CD4-positive, alpha-beta T cell (primary cell): ENCODE data around the gene RIC3. TPM values are rescaled to one million over a fixed set of nuclear protein-coding genes. Genes with fewer than 3 reads are reported as not detected.

Experiments
- ATAC-seq: fragments of 200-7000 bp; cut with Tn5 transposase; one replicate; pipeline ENCODE4 v1.10.0; 2022; ENCODE audit warnings: mild to moderate bottlenecking; ENCODE audit not compliant: poor library complexity
- CTCF ChIA-PET: fragments of 350-600 bp; sonication (Branson Sonifier 250); formaldehyde crosslinking; loops from one replicate; lab custom pipeline; 2021; ENCODE audit warnings: antibody characterized with exemption, inconsistent platforms; lab: Charles Lee
- POLR2A ChIA-PET: fragments of 350-600 bp; sonication (Branson Sonifier 250); formaldehyde crosslinking; loops from one replicate; lab custom pipeline; 2021; ENCODE audit warnings: antibody characterized with exemption, inconsistent platforms; lab: Charles Lee
- DNase-seq, 14 experiments: peaks; one replicate each; pipeline ENCODE4 v3.0.0-alpha.2; 2013 to 2020; ENCODE audit warnings: mixed read lengths in 2 of 14
- H3K27ac ChIP-seq, 2 donors: one replicate each; pipeline versions ENCODE4 v1.5.1 to v1.7.0; 2013; ENCODE audit warnings: low read length in 2 of 2, low read depth in 1 of 2, mild to moderate bottlenecking in 1 of 2
- H3K27me3 ChIP-seq, 2 experiments: 1 replicate in 1 of 2; 2 replicates in 1 of 2; pipeline versions ENCODE4 v1.6.1 to v1.7.0; 2013; ENCODE audit warnings: low read length in 2 of 2, control low read depth in 1 of 2, mild to moderate bottlenecking in 1 of 2, moderate library complexity in 1 of 2; ENCODE audit not compliant: insufficient read depth in 2 of 2, control insufficient read depth in 1 of 2
- H3K36me3 ChIP-seq: one replicate; pipeline ENCODE4 v1.6.1; 2013; ENCODE audit warnings: low read length, control low read depth; ENCODE audit not compliant: insufficient read depth
- H3K4me1 ChIP-seq: one replicate; pipeline ENCODE4 v1.6.1; 2013; ENCODE audit warnings: low read length, control low read depth; ENCODE audit not compliant: insufficient read depth
- H3K4me3 ChIP-seq: one replicate; pipeline ENCODE4 v1.5.1; 2013; ENCODE audit warnings: mild to moderate bottlenecking, low read length, moderate library complexity
- H3K9me3 ChIP-seq, 2 experiments: 1 replicate in 1 of 2; 2 replicates in 1 of 2; pipeline versions ENCODE4 v1.6.1 to v1.7.0; 2013; ENCODE audit warnings: low read length in 2 of 2, mild to moderate bottlenecking in 2 of 2, control low read depth in 1 of 2, moderate library complexity in 1 of 2; ENCODE audit not compliant: control insufficient read depth in 1 of 2, insufficient read depth in 1 of 2
- H3K27ac Mint-ChIP-seq: one replicate; pipeline ENCODE4 v1.8.0; 2020; ENCODE audit warnings: mixed read lengths
- H3K27me3 Mint-ChIP-seq: one replicate; pipeline ENCODE4 v1.8.0; 2021; ENCODE audit warnings: mixed read lengths
- H3K36me3 Mint-ChIP-seq: one replicate; pipeline ENCODE4 v1.8.0; 2021; ENCODE audit warnings: low read depth, mixed read lengths
- H3K4me1 Mint-ChIP-seq: one replicate; pipeline ENCODE4 v1.8.0; 2021; ENCODE audit warnings: low read depth, mixed read lengths
- H3K4me3 Mint-ChIP-seq: one replicate; pipeline ENCODE4 v1.8.0; 2020; ENCODE audit warnings: mild to moderate bottlenecking, mixed read lengths
- H3K9me3 Mint-ChIP-seq: one replicate; pipeline ENCODE4 v1.8.0; 2020; ENCODE audit warnings: mixed read lengths
- intact Hi-C, 2 experiments: fragments of 100-400 bp; cut with DNase I in 1 of 2; cut with micrococcal nuclease in 1 of 2; formaldehyde crosslinking; loops; one replicate each; pipeline versions ENCODE4 v1.15.1 to v1.9.0; 2023 to 2025; cut with DNase I, micrococcal nuclease
- total RNA-seq, 174 experiments: library from RNA in 2 of 174; stranded (reverse) in 2 of 174; gene quantifications; one replicate each; pipeline ENCODE4 v1.2.3 and lab custom pipeline; 2021 to 2026
- TF ChIP-seq, protein P1 (sequence below): fragments of 200-600 bp; IDR thresholded peaks from one replicate; pipeline ENCODE4 v1.8.0; 2022; ENCODE audit warnings: antibody characterized with exemption, mild to moderate bottlenecking

Gene RIC3
- total RNA-seq, 2 experiments from 2014 or later: 55.3 to 57.6 TPM

GRCh38 chr11:8183111-8183510 is 14.3 kb upstream of the RIC3 start:
- intact Hi-C loops: no loop called here
- DNase-seq (no peak), ATAC-seq (no peak)
- no peak overlapping the region for H3K4me3 ChIP-seq
- no peaks in the 10 kb centered on the region for H3K36me3 ChIP-seq
- Mint-ChIP-seq H3K36me3 (no peaks in the 10 kb centered on the region), H3K27me3 (peaks cover 22% of the 10 kb centered on the region), H3K9me3 (no peaks in the 10 kb centered on the region), H3K4me3 (no peak overlapping the region), H3K4me1 (no peaks in the 10 kb centered on the region), H3K27ac (no peak overlapping the region)
- H3K27me3 ChIP-seq: peaks cover 0 to 8% of the 10 kb centered on the region in 2 experiments
- peaks cover 0 to 4% of the 10 kb centered on the region in 2 experiments for H3K9me3 ChIP-seq
- H3K27ac ChIP-seq: no peak overlapping the region
- POLR2A ChIA-PET: no interaction called here
- TF ChIP-seq, protein P1, sequence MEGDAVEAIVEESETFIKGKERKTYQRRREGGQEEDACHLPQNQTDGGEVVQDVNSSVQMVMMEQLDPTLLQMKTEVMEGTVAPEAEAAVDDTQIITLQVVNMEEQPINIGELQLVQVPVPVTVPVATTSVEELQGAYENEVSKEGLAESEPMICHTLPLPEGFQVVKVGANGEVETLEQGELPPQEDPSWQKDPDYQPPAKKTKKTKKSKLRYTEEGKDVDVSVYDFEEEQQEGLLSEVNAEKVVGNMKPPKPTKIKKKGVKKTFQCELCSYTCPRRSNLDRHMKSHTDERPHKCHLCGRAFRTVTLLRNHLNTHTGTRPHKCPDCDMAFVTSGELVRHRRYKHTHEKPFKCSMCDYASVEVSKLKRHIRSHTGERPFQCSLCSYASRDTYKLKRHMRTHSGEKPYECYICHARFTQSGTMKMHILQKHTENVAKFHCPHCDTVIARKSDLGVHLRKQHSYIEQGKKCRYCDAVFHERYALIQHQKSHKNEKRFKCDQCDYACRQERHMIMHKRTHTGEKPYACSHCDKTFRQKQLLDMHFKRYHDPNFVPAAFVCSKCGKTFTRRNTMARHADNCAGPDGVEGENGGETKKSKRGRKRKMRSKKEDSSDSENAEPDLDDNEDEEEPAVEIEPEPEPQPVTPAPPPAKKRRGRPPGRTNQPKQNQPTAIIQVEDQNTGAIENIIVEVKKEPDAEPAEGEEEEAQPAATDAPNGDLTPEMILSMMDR: no peak
- H3K4me1 ChIP-seq: no peaks in the 10 kb centered on the region
- CTCF ChIA-PET: no interaction called here

DNA sequence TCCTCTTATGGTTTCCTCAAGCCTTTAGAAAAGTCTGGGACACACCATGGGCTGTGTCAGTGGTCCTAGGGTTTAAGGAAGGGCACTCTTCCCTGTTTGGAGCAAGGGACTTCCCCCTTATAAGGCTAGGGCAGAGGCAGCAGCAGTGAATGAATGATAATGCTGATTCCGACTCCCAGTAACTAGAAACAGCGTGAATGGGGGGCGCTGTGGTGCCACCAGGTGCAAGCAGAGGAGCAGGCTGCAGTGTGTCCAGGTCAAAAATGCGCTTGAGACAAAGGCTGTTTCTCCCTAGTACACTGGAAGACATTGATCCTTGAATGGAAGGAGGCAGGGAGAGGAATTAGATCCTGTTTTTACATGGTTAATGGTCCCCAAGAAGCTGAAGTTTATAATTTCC is 11.6 kb upstream of the RIC3 start:
- Mint-ChIP-seq H3K4me1 (no peaks in the 10 kb centered on the region), H3K4me3 (no peak overlapping the region), H3K9me3 (no peaks in the 10 kb centered on the region), H3K27ac (no peak overlapping the region), H3K27me3 (peaks cover 25% of the 10 kb centered on the region), H3K36me3 (no peaks in the 10 kb centered on the region)
- CTCF ChIA-PET: no interaction called here
- Histone ChIP-seq H3K36me3 (no peaks in the 10 kb centered on the region), H3K9me3 (peaks cover 0 to 4% of the 10 kb centered on the region in 2 experiments), H3K4me3 (no peak overlapping the region), H3K27me3 (no peaks in the 10 kb centered on the region), H3K27ac (no peak overlapping the region), H3K4me1 (no peaks in the 10 kb centered on the region)
- TF ChIP-seq, protein P1: no peak
- ATAC-seq (no peak), DNase-seq (no peak)
- intact Hi-C loops: no loop called here
- POLR2A ChIA-PET: no interaction called here

DNA sequence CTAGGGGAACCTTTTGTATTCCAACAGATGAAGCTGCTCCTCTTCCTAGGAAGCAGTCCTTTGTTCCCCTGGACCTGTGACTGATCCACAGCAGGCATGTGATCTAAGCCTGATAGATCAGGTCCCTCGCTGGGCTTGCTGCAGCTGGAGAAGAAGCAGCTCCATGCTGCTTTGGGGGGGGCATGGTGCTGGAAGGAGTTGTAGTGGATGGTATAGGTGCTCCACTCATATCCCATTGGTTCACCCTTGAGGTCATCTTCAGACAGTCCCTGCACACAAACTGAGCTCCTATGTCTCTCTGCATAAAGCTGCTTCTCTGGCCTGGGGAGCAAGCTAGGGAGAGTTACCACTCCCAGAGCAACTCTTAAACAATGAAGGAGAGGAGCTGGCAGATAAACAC is 9.5 kb upstream of the RIC3 start:
- H3K36me3 Mint-ChIP-seq: no peaks in the 10 kb centered on the region
- Histone ChIP-seq H3K36me3 (no peaks in the 10 kb centered on the region), H3K27me3 (peaks cover 0 to 6% of the 10 kb centered on the region in 2 experiments), H3K27ac (no peak overlapping the region), H3K4me3 (no peak overlapping the region), H3K4me1 (no peaks in the 10 kb centered on the region), H3K9me3 (no peaks in the 10 kb centered on the region)
- DNase-seq: no peak
- TF ChIP-seq, protein P1: no peak
- intact Hi-C loops: no loop called here
- no peak for ATAC-seq
- CTCF ChIA-PET: no interaction called here
- POLR2A ChIA-PET: no interaction called here
- no peak overlapping the region for H3K27ac Mint-ChIP-seq
- peaks cover 28% of the 10 kb centered on the region for H3K27me3 Mint-ChIP-seq
- H3K4me3 Mint-ChIP-seq: no peak overlapping the region
- no peaks in the 10 kb centered on the region for H3K9me3 Mint-ChIP-seq
- H3K4me1 Mint-ChIP-seq: no peaks in the 10 kb centered on the region
